Astrocyte (in vitro differentiated cells and primary cell): ENCODE results near the gene FSTL5.

Source experiments
- EZH2 ChIP-seq: IDR thresholded peaks from 2 replicates; pipeline ENCODE4 v1.6.1; 2012; ENCODE audit warnings: mild to moderate bottlenecking, low read length, inconsistent platforms; ENCODE audit not compliant: insufficient read depth
- TF ChIP-seq, protein P1 (sequence below): IDR thresholded peaks from 2 replicates; pipeline ENCODE4 v1.5.1; 2011; ENCODE audit warnings: low read depth, mild to moderate bottlenecking, inconsistent platforms, low read length, moderate library complexity; ENCODE audit not compliant: insufficient read depth

DNA sequence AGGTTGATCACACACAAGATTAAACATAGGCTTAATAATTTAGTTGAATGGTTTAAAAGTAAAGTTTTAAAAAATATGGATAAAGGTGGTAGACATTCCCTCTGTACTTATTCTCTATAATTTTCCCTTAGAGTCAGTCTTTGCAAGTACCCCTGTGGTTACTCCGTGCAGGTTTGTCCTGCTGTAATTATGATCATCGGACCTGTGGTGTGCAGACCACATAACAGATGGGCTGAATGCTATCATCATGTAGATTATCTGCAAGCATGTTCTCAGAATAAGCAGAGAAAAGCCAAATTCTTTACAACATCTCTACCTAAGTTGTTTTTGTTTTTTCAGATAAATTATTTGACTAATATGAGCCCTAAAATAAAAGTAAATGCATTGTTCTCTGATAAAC lies 146.8 kb downstream of the FSTL5 start:
- TF ChIP-seq, protein P1, sequence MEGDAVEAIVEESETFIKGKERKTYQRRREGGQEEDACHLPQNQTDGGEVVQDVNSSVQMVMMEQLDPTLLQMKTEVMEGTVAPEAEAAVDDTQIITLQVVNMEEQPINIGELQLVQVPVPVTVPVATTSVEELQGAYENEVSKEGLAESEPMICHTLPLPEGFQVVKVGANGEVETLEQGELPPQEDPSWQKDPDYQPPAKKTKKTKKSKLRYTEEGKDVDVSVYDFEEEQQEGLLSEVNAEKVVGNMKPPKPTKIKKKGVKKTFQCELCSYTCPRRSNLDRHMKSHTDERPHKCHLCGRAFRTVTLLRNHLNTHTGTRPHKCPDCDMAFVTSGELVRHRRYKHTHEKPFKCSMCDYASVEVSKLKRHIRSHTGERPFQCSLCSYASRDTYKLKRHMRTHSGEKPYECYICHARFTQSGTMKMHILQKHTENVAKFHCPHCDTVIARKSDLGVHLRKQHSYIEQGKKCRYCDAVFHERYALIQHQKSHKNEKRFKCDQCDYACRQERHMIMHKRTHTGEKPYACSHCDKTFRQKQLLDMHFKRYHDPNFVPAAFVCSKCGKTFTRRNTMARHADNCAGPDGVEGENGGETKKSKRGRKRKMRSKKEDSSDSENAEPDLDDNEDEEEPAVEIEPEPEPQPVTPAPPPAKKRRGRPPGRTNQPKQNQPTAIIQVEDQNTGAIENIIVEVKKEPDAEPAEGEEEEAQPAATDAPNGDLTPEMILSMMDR: no peak
- TF ChIP-seq EZH2: no peak
